Thyroid gland (tissue), 4 donors: ENCODE measurements around the gene PHOX2B.

ENCODE experiments used
- POLR2A ChIP-seq, 2 donors: fragments of 450-650 bp; IDR thresholded peaks; one replicate each; pipeline ENCODE4 v1.6.1; 2017; ENCODE audit warnings: antibody characterized with exemption in 2 of 2, mild to moderate bottlenecking in 2 of 2, moderate library complexity in 1 of 2
- TF ChIP-seq, protein P1 (sequence below), 6 experiments: fragments of 200-600 bp in 3 of 6; fragments of 450-650 bp in 3 of 6; sonication (generic) in 3 of 6; IDR thresholded peaks; one replicate each; pipeline ENCODE4 v1.5.1; 2016 to 2019; ENCODE audit warnings: antibody characterized with exemption in 6 of 6, mild to moderate bottlenecking in 2 of 6, inconsistent platforms in 1 of 6, moderate library complexity in 1 of 6

DNA sequence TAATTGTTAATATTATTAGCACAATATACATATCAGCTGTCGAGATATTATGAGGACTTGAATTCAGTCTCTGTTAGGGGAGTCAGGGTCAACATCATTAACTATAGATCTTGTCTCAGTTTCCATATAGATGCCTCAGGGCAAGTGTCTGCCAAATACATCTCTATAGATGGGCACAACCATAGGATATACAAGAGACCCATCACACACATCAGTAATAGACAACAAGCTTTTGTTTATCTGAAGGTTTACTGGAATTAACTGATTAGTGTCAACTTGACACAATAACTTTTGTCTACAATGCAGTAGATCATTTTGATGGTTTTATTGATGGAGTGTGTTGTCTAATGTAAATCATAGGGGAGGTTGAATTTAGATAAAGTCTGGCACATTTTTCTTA, 37.1 kb upstream of the PHOX2B start:
- TF ChIP-seq POLR2A (IDR thresholded peaks at IDR 0.05): no peak
- TF ChIP-seq, protein P1, sequence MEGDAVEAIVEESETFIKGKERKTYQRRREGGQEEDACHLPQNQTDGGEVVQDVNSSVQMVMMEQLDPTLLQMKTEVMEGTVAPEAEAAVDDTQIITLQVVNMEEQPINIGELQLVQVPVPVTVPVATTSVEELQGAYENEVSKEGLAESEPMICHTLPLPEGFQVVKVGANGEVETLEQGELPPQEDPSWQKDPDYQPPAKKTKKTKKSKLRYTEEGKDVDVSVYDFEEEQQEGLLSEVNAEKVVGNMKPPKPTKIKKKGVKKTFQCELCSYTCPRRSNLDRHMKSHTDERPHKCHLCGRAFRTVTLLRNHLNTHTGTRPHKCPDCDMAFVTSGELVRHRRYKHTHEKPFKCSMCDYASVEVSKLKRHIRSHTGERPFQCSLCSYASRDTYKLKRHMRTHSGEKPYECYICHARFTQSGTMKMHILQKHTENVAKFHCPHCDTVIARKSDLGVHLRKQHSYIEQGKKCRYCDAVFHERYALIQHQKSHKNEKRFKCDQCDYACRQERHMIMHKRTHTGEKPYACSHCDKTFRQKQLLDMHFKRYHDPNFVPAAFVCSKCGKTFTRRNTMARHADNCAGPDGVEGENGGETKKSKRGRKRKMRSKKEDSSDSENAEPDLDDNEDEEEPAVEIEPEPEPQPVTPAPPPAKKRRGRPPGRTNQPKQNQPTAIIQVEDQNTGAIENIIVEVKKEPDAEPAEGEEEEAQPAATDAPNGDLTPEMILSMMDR (IDR thresholded peaks at IDR 0.05): no peak
